HG03175 (cell line): ENCODE data around the gene ADCY5.

ENCODE experiments used
- ATAC-seq: cut with Tn5 transposase; IDR thresholded peaks from one replicate; pipeline ENCODE4 v1.9.1; 2021; ENCODE audit warnings: mild to moderate bottlenecking, moderate library complexity; ENCODE audit not compliant: unreplicated experiment

ADCY5 gene

DNA sequence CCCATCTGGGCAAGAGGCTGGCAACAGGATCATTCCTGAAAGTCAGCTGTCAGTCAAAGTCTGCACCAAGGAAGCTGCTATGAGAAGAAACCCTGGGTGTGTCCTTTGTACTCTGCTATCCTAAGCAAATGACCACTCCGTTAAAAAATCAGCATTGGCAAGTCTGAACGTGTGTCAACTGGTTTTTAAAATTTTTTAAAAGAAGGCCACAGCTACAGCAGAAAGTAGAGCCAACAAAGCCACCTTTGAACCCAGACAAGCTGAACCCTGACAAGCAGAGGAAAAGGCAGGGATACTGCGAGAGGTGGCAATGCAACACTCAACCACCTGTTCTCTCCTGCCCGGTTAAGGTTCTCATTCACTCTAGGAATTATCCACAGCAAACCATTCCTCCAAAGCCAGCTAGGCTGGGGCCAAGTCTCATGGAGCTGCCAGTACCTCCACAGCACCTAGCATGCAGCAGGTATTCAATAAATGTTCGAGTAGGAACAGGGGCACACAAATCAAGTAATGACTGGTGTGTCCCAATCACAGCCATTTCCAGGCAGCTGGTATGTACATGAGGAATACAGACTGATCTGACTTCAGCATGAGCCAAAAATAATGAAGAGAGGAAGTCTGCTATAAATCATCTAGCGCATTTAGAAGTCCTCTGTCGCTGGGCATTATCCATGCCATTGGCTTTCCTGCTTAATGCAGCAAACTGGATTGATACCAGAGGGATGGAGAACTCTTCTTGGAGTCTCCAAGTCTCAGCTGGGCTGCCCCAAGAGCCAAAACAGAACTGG, 76.0 kb downstream of the ADCY5 start:
- no peak for ATAC-seq

- ATAC-seq, result no peak
These were observed 76.8 kb downstream of the ADCY5 start for GRCh38 chr3:123371859-123372685.

- ATAC-seq, result no peak
These were observed 77.5 kb downstream of the ADCY5 start for GRCh38 chr3:123371426-123371825.

DNA sequence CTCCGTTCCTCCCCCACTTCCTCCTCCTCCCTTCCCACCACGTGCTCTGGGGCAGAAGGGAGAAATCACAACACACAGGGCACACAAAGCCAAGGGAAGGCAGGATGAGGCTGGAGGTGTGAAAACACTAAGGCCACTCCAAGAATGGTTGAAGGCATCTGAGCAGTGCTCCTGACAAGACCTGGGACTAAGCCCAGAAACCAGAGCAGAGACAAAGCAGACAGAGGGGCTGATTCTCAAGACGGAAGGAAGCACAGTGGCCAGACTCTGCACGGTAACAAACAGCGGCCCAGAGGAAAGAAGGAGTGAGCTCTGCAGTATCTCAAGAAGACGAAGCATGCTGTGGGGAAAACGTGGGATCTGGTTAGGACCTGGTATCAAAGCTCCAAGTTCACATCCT, 78.1 kb downstream of the ADCY5 start:
- no peak for ATAC-seq

GRCh38 chr3:123369085-123369484, 79.8 kb downstream of the ADCY5 start:
- no peak for ATAC-seq

GRCh38 chr3:123367467-123368154, 81.3 kb downstream of the ADCY5 start:
- ATAC-seq, result no peak

GRCh38 chr3:123365450-123366143, 83.3 kb downstream of the ADCY5 start:
- ATAC-seq, result no peak

- ATAC-seq, result no peak
These were observed 87.8 kb downstream of the ADCY5 start for GRCh38 chr3:123361071-123361470.

- no peak for ATAC-seq
These were observed 91.6 kb downstream of the ADCY5 start for GRCh38 chr3:123357275-123357674.

DNA sequence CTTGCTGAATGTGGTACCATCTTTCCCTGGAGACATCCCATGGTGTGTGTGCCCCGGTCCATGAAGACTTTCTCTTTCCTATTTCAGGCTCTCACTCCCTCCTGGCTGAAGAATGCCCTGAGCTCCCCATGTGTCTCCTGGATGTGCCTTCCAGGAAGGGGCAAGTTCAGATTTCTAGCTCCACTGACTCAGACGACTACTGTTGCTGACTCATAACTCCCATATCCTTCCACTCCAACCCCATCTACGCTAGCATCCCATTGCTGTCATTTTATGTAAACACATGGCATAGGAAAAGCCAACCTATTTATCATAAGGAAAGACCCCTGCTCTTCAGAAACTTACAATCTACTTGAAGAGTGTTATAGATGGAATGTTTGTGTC, 95.0 kb downstream of the ADCY5 start:
- ATAC-seq, result no peak

DNA sequence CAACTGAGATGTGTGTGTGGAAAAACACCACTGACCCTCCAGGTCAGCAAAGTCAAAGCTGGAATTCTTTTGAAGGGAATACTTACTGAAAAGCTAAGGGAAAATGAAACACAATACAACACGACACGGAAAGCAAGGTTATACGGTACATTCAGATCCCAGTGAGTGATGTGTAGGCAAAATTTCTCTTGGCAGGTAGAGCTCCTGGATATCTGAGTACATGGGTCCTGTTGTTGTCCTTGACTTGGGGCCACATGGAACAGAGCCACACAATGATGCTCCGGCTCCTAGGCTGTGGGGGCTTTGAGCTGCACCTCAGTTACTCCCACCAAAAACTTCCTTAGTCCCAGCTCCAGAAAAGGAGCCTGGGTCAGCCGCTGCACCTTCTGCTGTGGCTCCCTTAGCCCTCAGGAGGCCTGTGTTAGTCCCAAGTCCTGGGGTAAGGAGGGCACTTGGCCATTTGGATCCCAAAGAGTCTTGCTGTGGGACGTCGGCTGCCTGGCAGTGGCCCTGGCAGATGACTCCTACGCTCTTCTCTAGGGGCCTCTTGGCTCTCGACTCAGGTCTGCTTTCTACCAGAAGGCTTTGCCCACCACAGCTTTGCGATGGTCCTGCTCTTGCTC, 95.6 kb downstream of the ADCY5 start:
- no peak for ATAC-seq

DNA sequence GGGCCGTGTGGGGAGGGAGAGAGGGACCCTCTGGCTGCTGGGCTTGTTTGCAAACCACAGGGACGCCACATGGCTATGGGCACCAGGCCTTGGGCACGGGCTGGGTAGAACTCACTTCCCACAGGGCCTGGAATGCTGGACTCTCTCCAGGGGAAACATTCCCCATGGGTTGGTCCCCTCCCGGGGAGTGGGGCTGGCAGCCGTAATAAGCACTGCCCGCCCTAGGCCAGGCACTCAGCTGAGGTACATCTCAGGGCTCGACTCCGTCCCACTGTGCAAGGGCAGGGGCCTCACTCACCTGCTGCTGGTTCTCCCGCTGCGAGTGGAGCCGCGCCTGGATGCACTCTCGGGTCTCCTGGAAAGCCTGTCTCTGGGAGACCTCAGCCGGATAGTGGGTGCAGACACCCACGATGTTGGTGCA, 96.7 kb downstream of the ADCY5 start:
- ATAC-seq, result no peak

- ATAC-seq, result no peak
These were observed 97.4 kb downstream of the ADCY5 start for GRCh38 chr3:123351501-123351900.

- ATAC-seq, result no peak
These were observed 97.9 kb downstream of the ADCY5 start for GRCh38 chr3:123350971-123351370.

- no peak for ATAC-seq
These were observed 99.1 kb downstream of the ADCY5 start for GRCh38 chr3:123349566-123350435.

- no peak for ATAC-seq
These were observed 99.7 kb downstream of the ADCY5 start for GRCh38 chr3:123349201-123349535.

DNA sequence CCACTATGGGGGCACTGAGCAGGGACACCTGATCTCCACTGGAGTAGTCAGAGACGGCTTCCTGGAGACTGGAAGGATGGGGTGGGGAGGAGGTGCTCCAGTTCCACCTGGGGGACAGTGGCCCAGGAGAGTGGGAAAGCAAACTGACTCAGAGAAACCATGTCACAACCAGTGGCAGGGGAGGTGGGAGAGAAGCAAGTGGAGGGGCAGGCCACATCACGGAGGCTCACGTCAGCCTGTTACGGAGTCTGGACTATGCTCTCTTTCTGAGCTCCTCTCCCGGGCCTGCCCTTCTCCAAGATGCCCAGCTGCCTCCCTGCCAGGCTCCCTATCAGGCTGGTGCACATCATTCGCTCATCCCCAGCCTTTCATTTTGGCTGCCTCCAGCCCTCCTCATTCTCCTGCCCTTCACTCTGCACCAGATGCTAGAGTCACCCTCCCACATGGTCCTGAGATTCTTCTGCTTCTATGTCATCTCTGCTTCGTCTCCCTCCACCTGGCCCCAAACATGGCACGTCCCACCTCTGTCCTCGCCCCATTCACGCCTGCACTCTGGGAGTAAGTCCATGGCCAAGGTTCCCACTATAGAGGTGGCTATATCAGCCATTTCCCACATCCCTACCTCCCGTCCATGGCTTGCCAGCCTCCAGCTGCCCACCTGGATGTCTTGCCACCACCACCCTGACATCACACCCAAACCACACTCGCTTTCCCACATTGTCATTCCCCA, 100.3 kb downstream of the ADCY5 start:
- no peak for ATAC-seq

GRCh38 chr3:123347691-123348264, 101.1 kb downstream of the ADCY5 start:
- ATAC-seq, result no peak

- ATAC-seq, result no peak
These were observed 101.7 kb downstream of the ADCY5 start for GRCh38 chr3:123347205-123347604.
